Activated B cell treated with CpG ODN at 0.5 μM for 24 hours (primary cell): ENCODE measurements around the gene ITGB2. TPM values are rescaled to one million over a fixed set of nuclear protein-coding genes. Genes with fewer than 3 reads are reported as not detected.
"Not testable (repeated sequence)": the region's sequence is repeated elsewhere in the genome, so short reads cannot be mapped to it uniquely, and the experiment has no call there.

Source experiments
- ATAC-seq: fragments of 200-7000 bp; cut with Tn5 transposase; one replicate; pipeline ENCODE4 v1.10.0; 2021; ENCODE audit warnings: low read depth, mild to moderate bottlenecking, moderate library complexity
- CTCF ChIA-PET: fragments of 350-600 bp; sonication (Branson Sonifier 250); formaldehyde crosslinking; loops from one replicate; lab custom pipeline; 2021; ENCODE audit warnings: antibody characterized with exemption; lab: Charles Lee
- POLR2A ChIA-PET: fragments of 350-600 bp; sonication (Branson Sonifier 250); formaldehyde crosslinking; loops from one replicate; lab custom pipeline; 2021; ENCODE audit warnings: antibody characterized with exemption; lab: Charles Lee
- DNase-seq: peaks from one replicate; pipeline ENCODE4 v3.0.0; 2022
- H3K27ac Mint-ChIP-seq: one replicate; pipeline ENCODE4 v1.8.0; 2020; ENCODE audit warnings: mixed read lengths
- H3K27me3 Mint-ChIP-seq: one replicate; pipeline ENCODE4 v1.8.0; 2021; ENCODE audit warnings: mixed read lengths
- H3K36me3 Mint-ChIP-seq: one replicate; pipeline ENCODE4 v1.8.0; 2021; ENCODE audit warnings: low read depth, mixed read lengths
- H3K4me1 Mint-ChIP-seq: one replicate; pipeline ENCODE4 v1.8.0; 2021; ENCODE audit warnings: mixed read lengths
- H3K4me3 Mint-ChIP-seq: one replicate; pipeline ENCODE4 v1.8.0; 2020; ENCODE audit warnings: mild to moderate bottlenecking, mixed read lengths
- H3K9me3 Mint-ChIP-seq: one replicate; pipeline ENCODE4 v1.8.0; 2020; ENCODE audit warnings: mixed read lengths
- CTCF ChIP-seq: fragments of 200-600 bp; IDR thresholded peaks from one replicate; pipeline ENCODE4 v1.8.0; 2022; ENCODE audit warnings: antibody characterized with exemption, mild to moderate bottlenecking
- intact Hi-C: fragments of 100-400 bp; cut with micrococcal nuclease; formaldehyde crosslinking; loops from one replicate; pipeline ENCODE4 v1.15.1; 2024
- total RNA-seq: library from RNA; stranded (reverse); gene quantifications from 2 replicates; pipeline ENCODE4 v1.2.3, GENCODE V29; 2022

Gene ITGB2
- total RNA-seq, 1 donor from 2014 or later = 124 TPM

GRCh38 chr21:44930543-44930981 is 9.9 kb upstream of the ITGB2 start:
- POLR2A ChIA-PET = interaction anchor here (0.5 to 7.6 kb wide), 15 partner anchors 9 to 179 kb away, joined by 4 to 84 read pairs (median 7); partner anchors contain the start of genes ITGB2, PTTG1IP, SLX9 and SUMO3

DNA sequence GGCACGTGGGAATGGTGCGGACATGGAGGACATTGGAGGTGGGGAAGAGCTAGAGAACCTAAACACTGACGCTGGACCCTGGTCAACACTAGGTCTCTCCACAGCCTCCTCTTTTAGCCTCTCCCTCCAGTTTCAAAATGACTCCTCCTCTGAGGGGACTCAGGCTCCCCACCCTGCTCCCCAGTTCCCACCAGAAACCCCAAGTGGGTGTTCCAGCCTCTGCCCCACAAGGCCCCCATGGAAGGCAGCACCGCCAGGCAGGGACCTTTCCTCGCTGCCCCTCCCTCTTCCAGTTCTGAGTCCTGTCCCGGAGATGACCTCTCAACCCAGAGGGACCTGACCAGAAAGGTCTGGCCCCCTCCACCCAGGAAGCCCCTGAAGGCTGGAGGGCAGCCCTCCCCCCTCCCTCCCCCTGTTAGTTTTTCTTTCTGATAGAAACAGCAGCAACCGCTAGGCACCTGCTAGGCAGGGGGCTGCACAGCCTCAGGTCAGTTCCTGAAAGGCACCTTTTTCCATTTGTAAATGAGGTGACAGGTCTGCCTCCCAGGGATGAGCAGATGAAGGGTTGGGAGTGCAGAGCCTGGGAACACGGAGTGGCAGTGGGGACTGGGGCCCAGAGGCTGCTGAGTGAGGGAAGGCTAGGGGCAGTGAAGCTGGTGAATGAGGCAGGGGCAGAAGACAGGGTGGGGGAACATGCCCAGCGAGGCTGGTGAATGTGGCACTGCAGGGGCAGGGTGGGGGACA is 9.3 kb upstream of the ITGB2 start:
- Mint-ChIP-seq H3K27ac (peak overlapping the region; percentile 87), H3K4me3 (peak overlapping the region; percentile 88), H3K27me3 (no peaks in the 10 kb centered on the region), H3K4me1 (peaks cover 70% of the 10 kb centered on the region), H3K36me3 (no peaks in the 10 kb centered on the region), H3K9me3 (no peaks in the 10 kb centered on the region)
- DNase-seq = no peak
- intact Hi-C loops = loop anchor here (1.0 to 10.0 kb wide), 6 partner anchors 9 to 1215 kb away; partner anchors contain the start of genes CFAP410, PDXK, RRP1 and SUMO3
- TF ChIP-seq CTCF = no peak
- ChIA-PET POLR2A (interaction anchor here (0.5 to 7.6 kb wide), 11 partner anchors 10 to 112 kb away, joined by 3 to 84 read pairs (median 5); partner anchors contain the start of genes ITGB2, PTTG1IP and SUMO3), CTCF (interaction anchor here (1.1 to 5.0 kb wide), 6 partner anchors 11 to 198 kb away, joined by 3 to 97 read pairs (median 9); partner anchors contain the start of gene UBE2G2)
- ATAC-seq = no peak

More at GRCh38 chr21:44930543-44930981, 9.9 kb upstream of the ITGB2 start:
- Mint-ChIP-seq H3K27ac (peak overlapping the region; percentile 87), H3K27me3 (no peaks in the 10 kb centered on the region), H3K36me3 (no peaks in the 10 kb centered on the region), H3K4me1 (peaks cover 64% of the 10 kb centered on the region), H3K4me3 (peak overlapping the region; percentile 88), H3K9me3 (no peaks in the 10 kb centered on the region)
- intact Hi-C loops = loop anchor here (1.0 to 10.0 kb wide), 5 partner anchors 9 to 1216 kb away; partner anchors contain the start of genes PDXK, RRP1 and SUMO3
- CTCF ChIA-PET = interaction anchor here (1.2 to 5.0 kb wide), 5 partner anchors 12 to 137 kb away, joined by 5 to 97 read pairs (median 15); partner anchors contain the start of gene UBE2G2
- peak; percentile 59 for DNase-seq
- no peak for TF ChIP-seq CTCF
- ATAC-seq = peak; percentile 40

GRCh38 chr21:44929242-44929798 is 8.6 kb upstream of the ITGB2 start:
- Mint-ChIP-seq H3K9me3 (no peaks in the 10 kb centered on the region), H3K27me3 (no peaks in the 10 kb centered on the region), H3K4me3 (peak overlapping the region; percentile 46), H3K4me1 (peaks cover 77% of the 10 kb centered on the region), H3K36me3 (no peaks in the 10 kb centered on the region), H3K27ac (peak overlapping the region; percentile 87)
- ATAC-seq = no peak
- TF ChIP-seq CTCF = no peak
- DNase-seq = no peak
- intact Hi-C loops = loop anchor here (10.0 kb wide), 1 partner anchor 595 kb away; the partner anchor contains the start of gene CFAP410
- ChIA-PET POLR2A (interaction anchor here (0.8 to 7.6 kb wide), 8 partner anchors 9 to 112 kb away, joined by 3 to 84 read pairs (median 24); partner anchors contain the start of genes ITGB2, PTTG1IP and SUMO3), CTCF (interaction anchor here (1.1 to 3.6 kb wide), 3 partner anchors 36 to 199 kb away, joined by 3 to 13 read pairs (median 3); no protein-coding TSS in a partner anchor)

DNA sequence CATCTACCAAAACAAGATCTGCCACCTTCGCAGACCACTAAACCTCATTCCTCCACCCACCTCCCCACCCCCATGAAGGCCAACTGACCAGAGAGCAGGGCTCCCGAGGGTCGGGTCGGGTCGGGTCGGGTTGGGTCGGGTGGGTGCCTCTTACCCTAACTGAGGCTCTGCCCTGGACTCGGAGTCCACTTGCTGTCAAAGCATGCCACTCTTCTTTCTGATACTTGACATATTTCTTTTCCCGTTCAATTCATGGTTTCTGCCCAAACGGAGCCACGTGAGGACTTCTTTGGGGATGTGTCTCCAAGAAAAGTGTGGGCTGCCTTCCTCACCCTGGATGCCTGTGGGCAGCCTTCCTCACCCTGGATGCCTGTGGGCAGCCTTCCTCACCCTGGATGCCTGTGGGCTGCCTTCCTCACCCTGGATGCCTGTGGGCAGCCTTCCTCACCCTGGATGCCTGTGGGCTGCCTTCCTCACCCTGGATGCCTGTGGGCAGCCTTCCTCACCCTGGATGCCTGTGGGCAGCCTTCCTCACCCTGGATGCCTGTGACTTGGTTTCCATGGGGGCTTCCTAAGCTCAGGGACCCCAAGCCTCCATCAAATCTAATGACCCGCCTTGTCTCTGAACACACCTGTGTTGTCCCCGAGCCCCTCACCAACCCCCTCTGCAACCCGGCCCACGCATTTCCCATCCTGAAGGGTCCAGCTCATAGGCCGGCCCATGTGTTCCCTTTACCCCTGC is 8.0 kb upstream of the ITGB2 start:
- not testable (repeated sequence) for H3K9me3 Mint-ChIP-seq, DNase-seq, H3K27me3 Mint-ChIP-seq, ATAC-seq, H3K36me3 Mint-ChIP-seq
- peak overlapping the region; percentile 79 for H3K4me3 Mint-ChIP-seq
- H3K4me1 Mint-ChIP-seq = peaks cover 83% of the 10 kb centered on the region
- ChIA-PET POLR2A (interaction anchor here (0.6 to 7.6 kb wide), 10 partner anchors 9 to 117 kb away, joined by 3 to 84 read pairs (median 18); partner anchors contain the start of genes ITGB2, PTTG1IP and SUMO3), CTCF (interaction anchor here (1.1 to 3.6 kb wide), 3 partner anchors 36 to 199 kb away, joined by 3 to 13 read pairs (median 3); no protein-coding TSS in a partner anchor)
- peak overlapping the region; percentile 93 for H3K27ac Mint-ChIP-seq
- intact Hi-C loops = loop anchor here (10.0 kb wide), 1 partner anchor 594 kb away; the partner anchor contains the start of gene CFAP410
